ENCODE measurements around the gene AKAP13.

GRCh38 chr15:85412066-85412465, 31.7 kb downstream of the AKAP13 start:
- no peak for TF ChIP-seq LEF1 (IDR thresholded peaks at IDR 0.05; ENCODE audit: borderline replicate concordance)
- no peak for TF ChIP-seq SP1 (IDR thresholded peaks at IDR 0.05)
- no peak for TF ChIP-seq FOXK2 (IDR thresholded peaks at IDR 0.05)
- no peak for TF ChIP-seq SUZ12 (IDR thresholded peaks at IDR 0.05)

Data from HEK293T (cell line).